Measurements from ENCODE around the gene LHX1.

Gene LHX1

DNA sequence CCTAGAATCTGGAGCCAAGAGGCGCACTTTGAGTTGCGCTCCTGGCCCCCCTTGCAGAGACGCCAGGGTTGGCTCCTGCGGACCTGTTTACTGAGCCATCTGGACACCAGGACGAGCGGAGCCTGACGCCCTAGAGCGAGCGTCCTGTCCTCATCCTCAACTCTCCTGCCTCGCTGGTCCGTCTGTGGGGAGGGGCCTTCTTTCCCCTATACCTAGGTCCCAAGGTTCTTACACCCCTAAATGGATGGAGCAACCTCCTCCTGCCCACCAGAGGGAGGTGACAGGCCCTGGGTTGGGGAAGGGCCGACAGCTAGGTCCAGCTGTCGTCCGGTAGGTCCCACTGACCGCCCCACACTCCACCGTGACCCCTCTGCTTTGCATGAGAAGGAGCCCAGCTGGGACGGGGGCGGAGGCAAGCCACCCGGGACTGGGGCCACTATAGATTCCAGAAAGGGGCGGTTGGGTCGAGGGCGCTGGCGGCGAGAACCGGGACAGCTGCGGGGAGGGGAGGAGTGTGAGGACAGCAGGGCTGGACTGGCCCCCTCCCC lies 3.1 kb upstream of the LHX1 start:
- TF ChIP-seq, protein P1, sequence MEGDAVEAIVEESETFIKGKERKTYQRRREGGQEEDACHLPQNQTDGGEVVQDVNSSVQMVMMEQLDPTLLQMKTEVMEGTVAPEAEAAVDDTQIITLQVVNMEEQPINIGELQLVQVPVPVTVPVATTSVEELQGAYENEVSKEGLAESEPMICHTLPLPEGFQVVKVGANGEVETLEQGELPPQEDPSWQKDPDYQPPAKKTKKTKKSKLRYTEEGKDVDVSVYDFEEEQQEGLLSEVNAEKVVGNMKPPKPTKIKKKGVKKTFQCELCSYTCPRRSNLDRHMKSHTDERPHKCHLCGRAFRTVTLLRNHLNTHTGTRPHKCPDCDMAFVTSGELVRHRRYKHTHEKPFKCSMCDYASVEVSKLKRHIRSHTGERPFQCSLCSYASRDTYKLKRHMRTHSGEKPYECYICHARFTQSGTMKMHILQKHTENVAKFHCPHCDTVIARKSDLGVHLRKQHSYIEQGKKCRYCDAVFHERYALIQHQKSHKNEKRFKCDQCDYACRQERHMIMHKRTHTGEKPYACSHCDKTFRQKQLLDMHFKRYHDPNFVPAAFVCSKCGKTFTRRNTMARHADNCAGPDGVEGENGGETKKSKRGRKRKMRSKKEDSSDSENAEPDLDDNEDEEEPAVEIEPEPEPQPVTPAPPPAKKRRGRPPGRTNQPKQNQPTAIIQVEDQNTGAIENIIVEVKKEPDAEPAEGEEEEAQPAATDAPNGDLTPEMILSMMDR (IDR thresholded peaks at IDR 0.05; ENCODE audit: insufficient read depth, low read length, poor library complexity, severe bottlenecking), result no peak
- Histone ChIP-seq H3K27me3 (replicated peaks; ENCODE audit: control insufficient read depth, insufficient read depth, low read length) (peaks cover 17% of the 10 kb centered on the region), H3K36me3 (ENCODE audit: control insufficient read depth, insufficient read depth, low read length) (no peaks in the 10 kb centered on the region), H3K4me3 (replicated peaks; ENCODE audit: low read depth, low read length) (no peak overlapping the region)
- DNase-seq (ENCODE audit: extremely low read depth, insufficient read length), result no peak

DNA sequence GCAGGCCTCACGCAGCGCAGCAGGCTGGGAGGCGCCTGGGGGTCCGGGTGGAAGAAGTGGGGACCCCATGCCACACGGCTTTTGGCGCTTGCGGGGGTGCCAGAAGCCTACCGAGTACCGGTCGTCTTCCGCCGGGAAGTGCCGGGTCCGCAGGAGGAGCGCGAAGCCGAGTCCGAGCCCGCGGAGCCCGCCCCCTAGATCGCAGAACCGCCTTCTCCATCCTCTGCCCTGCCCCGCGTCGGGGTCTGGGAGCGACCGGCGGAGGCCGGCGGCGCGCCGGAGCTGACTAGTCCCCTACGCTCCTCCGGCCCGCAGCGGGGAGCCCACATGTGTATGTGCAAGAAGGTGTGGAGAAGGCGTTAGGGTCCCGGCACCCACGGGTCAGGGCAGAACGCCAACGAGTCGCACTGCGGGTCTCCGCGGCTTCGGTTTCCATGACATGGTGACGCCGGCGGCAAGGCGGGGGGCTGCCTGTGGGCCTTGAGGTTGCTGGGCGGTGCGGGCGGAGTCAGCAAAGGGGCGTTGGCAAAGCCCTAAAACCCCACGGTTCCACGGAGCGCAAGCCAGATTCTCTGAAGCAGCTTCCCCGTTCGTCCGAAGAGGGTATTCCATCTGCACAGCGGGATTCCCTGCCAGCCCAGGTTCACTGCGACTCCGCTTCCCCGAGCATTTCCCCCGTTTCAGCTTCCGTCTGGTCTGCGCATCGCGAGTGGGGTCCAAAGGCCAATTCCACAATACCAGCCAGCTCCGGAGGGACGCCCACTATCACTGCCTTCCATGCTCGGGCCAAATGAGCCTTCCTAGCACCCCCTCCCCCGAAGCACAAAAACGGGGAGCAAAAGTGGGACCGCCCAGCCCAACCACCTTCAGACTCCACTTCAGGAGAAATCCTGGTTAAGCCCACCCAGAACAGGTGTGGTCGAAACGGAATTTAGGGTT lies 2.3 kb upstream of the LHX1 start:
- peaks cover 17% of the 10 kb centered on the region for H3K27me3 ChIP-seq (replicated peaks; ENCODE audit: control insufficient read depth, insufficient read depth, low read length)
- no peak for DNase-seq (ENCODE audit: extremely low read depth, insufficient read length)
- no peak overlapping the region for H3K4me3 ChIP-seq (replicated peaks; ENCODE audit: low read depth, low read length)
- H3K36me3 ChIP-seq (ENCODE audit: control insufficient read depth, insufficient read depth, low read length), result no peaks in the 10 kb centered on the region
- TF ChIP-seq, protein P1 (IDR thresholded peaks at IDR 0.05; ENCODE audit: insufficient read depth, low read length, poor library complexity, severe bottlenecking), result no peak

DNA sequence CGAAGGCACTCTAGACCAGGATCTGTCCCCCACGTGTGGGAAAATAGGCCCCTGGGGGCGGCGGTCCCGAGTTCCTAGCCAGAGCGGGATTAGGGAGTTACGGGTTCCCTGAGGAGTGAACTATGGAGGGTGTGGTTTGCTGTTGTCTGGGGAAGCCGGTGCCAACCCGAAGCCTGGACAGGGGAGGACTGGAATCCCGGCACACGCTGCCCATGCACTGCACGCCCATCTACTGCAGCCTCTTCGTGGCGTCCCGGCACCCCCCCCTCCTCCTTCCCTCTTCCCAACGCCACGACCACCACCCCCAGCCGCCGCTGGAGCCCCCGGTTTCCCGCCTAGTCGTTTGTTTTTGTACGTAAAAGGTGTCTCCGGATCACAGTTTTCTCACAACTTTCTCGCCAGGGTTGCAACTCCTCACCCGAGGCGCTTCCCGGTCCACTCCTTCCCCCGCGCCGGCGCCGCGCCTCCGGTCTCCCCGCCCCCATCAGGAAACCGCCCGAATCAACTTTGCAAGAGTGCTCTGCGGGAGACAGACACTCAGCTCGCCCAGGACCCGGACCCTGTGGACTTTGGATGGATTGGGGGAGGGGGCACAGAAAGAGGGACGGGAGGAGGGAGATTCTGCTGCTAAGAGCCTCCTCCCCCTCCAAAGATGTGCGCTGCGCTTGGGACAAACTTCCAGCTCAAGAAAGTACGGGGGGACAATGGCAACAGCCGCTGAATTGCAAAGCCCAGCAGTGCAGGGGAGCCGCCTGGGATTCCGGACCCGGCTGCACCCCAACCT lies 1.4 kb upstream of the LHX1 start:
- Histone ChIP-seq H3K27me3 (replicated peaks; ENCODE audit: control insufficient read depth, insufficient read depth, low read length) (peaks cover 17% of the 10 kb centered on the region), H3K4me3 (replicated peaks; ENCODE audit: low read depth, low read length) (no peak overlapping the region)

DNA sequence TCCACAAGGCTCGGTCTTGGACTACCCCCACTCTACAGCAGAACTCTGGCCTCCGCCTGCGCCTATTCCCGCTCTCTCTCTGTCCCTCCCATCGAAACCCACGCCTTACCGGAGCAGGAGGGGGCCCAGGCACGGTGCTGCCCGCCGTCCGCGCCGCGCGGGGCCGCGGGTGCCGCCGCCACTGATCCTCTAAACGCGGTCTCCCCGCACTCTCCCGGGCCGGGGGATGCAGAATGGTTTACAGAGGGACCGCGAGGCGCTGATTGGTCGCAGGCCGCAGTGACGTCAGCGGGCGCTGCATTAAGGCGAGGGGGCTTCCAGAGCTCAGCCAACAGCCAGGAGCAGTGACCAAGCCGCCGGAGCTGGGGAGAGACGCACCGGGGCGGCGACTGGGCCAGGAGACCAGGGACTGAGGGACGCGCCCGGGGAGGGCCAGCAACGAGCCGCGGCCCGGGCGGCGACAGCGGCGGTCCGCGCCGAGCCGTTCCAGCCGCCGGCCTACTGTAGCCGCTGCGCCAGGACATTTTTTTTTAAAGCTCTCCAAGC lies 747 bp upstream of the LHX1 start:
- H3K4me3 ChIP-seq (replicated peaks; ENCODE audit: low read depth, low read length), result no peak overlapping the region
- no peak for DNase-seq (ENCODE audit: extremely low read depth, insufficient read length)
- TF ChIP-seq, protein P1 (IDR thresholded peaks at IDR 0.05; ENCODE audit: insufficient read depth, low read length, poor library complexity, severe bottlenecking), result no peak

More for the DNA sequence above, 1.4 kb upstream of the LHX1 start:
- no peaks in the 10 kb centered on the region for H3K36me3 ChIP-seq (ENCODE audit: control insufficient read depth, insufficient read depth, low read length)
- TF ChIP-seq, protein P1 (IDR thresholded peaks at IDR 0.05; ENCODE audit: insufficient read depth, low read length, poor library complexity, severe bottlenecking), result no peak
- DNase-seq (ENCODE audit: extremely low read depth, insufficient read length), result no peak

DNA sequence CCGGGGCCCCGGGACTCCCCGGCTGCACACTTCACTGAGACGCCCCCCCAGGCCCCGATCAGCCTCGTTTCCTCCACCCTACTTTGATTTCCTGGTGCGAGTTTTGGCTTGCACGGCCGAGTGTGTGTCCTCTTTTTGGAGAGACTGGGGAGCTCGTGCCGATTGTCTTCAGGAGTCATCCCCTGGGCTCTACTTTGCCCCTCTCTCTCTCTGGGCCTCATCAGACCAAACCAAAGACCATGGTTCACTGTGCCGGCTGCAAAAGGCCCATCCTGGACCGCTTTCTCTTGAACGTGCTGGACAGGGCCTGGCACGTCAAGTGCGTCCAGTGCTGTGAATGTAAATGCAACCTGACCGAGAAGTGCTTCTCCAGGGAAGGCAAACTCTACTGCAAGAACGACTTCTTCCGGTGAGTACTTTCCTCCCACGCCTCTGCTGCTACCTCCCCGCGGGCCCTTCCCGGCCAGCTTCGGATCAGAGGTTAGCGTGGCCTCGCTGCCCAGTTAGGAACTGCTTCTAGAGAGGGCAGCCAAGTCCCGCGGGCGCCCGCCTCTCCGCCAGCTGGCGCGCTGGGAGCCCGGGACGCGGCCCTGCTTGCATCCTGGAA lies 787 bp downstream of the LHX1 start:
- H3K36me3 ChIP-seq (ENCODE audit: control insufficient read depth, insufficient read depth, low read length), result no peaks in the 10 kb centered on the region
- TF ChIP-seq, protein P1 (IDR thresholded peaks at IDR 0.05; ENCODE audit: insufficient read depth, low read length, poor library complexity, severe bottlenecking), result no peak
- DNase-seq (ENCODE audit: extremely low read depth, insufficient read length), result no peak
- H3K27me3 ChIP-seq (replicated peaks; ENCODE audit: control insufficient read depth, insufficient read depth, low read length), result peaks cover 14% of the 10 kb centered on the region
- H3K4me3 ChIP-seq (replicated peaks; ENCODE audit: low read depth, low read length), result peak overlapping the region; percentile 42

More for the DNA sequence above, 747 bp upstream of the LHX1 start:
- Histone ChIP-seq H3K36me3 (ENCODE audit: control insufficient read depth, insufficient read depth, low read length) (no peaks in the 10 kb centered on the region), H3K27me3 (replicated peaks; ENCODE audit: control insufficient read depth, insufficient read depth, low read length) (peaks cover 16% of the 10 kb centered on the region)

Data from GM06990 (cell line).